ENCODE data around the gene RIMBP2.

The RIMBP2 gene

DNA sequence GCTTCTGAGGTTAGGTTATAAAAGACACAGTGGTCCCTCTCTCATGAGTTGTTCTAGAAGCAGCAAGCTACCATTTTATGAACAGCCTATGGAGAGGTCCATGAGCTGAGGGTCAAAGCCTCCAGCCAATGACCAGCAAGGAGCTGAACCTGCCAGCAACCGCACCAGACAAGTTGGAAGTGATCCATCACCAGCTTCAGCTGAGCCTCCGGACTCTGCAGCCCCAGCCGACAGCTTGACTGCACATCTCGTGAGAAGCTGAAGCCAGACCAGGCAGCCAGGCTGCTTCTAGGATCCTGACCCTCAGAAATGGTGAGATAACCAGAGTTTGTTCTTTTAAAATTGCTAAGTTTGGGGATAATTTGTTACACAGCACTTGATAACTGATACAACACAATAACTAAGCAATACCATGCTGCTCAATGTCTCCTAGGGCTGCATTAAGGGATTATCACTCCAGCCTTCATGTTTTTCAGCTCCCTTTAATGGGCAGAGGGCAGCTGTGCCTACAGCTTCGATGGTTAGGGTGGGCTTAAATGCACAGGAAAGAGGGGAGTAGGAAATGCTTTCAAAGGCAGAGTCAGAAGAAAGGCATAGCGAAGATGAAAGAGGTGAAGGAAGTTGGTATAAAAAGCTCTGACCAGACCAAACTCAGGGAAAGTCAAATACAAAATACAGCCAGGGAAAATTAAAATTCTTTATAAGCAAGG is 149.5 kb downstream of the RIMBP2 start:
- H2AFZ ChIP-seq (ENCODE audit: low read depth) = no peak overlapping the region
- TF ChIP-seq, protein P1, sequence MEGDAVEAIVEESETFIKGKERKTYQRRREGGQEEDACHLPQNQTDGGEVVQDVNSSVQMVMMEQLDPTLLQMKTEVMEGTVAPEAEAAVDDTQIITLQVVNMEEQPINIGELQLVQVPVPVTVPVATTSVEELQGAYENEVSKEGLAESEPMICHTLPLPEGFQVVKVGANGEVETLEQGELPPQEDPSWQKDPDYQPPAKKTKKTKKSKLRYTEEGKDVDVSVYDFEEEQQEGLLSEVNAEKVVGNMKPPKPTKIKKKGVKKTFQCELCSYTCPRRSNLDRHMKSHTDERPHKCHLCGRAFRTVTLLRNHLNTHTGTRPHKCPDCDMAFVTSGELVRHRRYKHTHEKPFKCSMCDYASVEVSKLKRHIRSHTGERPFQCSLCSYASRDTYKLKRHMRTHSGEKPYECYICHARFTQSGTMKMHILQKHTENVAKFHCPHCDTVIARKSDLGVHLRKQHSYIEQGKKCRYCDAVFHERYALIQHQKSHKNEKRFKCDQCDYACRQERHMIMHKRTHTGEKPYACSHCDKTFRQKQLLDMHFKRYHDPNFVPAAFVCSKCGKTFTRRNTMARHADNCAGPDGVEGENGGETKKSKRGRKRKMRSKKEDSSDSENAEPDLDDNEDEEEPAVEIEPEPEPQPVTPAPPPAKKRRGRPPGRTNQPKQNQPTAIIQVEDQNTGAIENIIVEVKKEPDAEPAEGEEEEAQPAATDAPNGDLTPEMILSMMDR (conservative IDR thresholded peaks at IDR 0.05; ENCODE audit: low read depth, low read length) = no peak
- H3K36me3 ChIP-seq (ENCODE audit: insufficient read depth) = no peaks in the 10 kb centered on the region
- H3K79me2 ChIP-seq (ENCODE audit: insufficient read depth, low read depth) = no peaks in the 10 kb centered on the region
- H3K4me1 ChIP-seq (ENCODE audit: low read depth, poor library complexity, severe bottlenecking) = no peaks in the 10 kb centered on the region
- H3K9ac ChIP-seq = no peak overlapping the region
- no peak overlapping the region for H3K27ac ChIP-seq
- H4K20me1 ChIP-seq (ENCODE audit: insufficient read depth) = no peaks in the 10 kb centered on the region
- no peak overlapping the region for H3K4me2 ChIP-seq
- H3K27me3 ChIP-seq (ENCODE audit: insufficient read depth, low read depth) = no peaks in the 10 kb centered on the region
- no peak overlapping the region for H3K4me3 ChIP-seq (IDR thresholded peaks at IDR 0.05; ENCODE audit: insufficient read depth, low read depth, low read length)

- H3K36me3 ChIP-seq (ENCODE audit: insufficient read depth) = no peaks in the 10 kb centered on the region
Measured at GRCh38 chr12:130565189-130565588, 150.9 kb downstream of the RIMBP2 start.

DNA sequence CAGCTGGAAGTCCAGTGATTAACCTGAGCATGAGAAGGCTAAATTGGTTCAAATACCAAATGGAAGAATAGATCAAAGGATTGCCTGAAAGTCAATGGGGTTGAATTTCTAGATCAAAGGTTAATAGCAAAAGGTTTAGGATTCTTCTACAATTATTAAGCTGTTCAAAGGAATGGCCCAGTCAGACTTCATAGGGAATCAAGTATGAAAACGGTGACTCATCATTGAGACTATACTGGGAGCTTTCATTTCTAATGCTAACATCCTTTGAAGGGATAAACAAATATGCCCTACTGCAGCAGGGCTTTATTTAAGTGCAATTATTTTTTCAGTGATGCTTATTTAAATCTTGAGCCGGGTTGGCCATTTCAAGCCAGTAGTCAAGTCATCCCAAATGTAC is 152.8 kb downstream of the RIMBP2 start:
- Histone ChIP-seq H3K79me2 (ENCODE audit: insufficient read depth, low read depth) (no peaks in the 10 kb centered on the region), H3K9ac (no peak overlapping the region), H3K4me3 (IDR thresholded peaks at IDR 0.05; ENCODE audit: insufficient read depth, low read depth, low read length) (no peak overlapping the region), H3K4me1 (ENCODE audit: low read depth, poor library complexity, severe bottlenecking) (no peaks in the 10 kb centered on the region), H4K20me1 (ENCODE audit: insufficient read depth) (no peaks in the 10 kb centered on the region), H3K27me3 (ENCODE audit: insufficient read depth, low read depth) (no peaks in the 10 kb centered on the region), H2AFZ (ENCODE audit: low read depth) (no peak overlapping the region), H3K36me3 (ENCODE audit: insufficient read depth) (no peaks in the 10 kb centered on the region), H3K4me2 (no peak overlapping the region), H3K27ac (no peak overlapping the region)
- TF ChIP-seq, protein P1 (conservative IDR thresholded peaks at IDR 0.05; ENCODE audit: low read depth, low read length) = no peak

More at GRCh38 chr12:130565189-130565588, 150.9 kb downstream of the RIMBP2 start:
- Histone ChIP-seq H3K4me1 (ENCODE audit: low read depth, poor library complexity, severe bottlenecking) (no peaks in the 10 kb centered on the region), H3K27ac (no peak overlapping the region), H4K20me1 (ENCODE audit: insufficient read depth) (no peaks in the 10 kb centered on the region), H3K79me2 (ENCODE audit: insufficient read depth, low read depth) (no peaks in the 10 kb centered on the region), H3K9ac (no peak overlapping the region), H3K27me3 (ENCODE audit: insufficient read depth, low read depth) (no peaks in the 10 kb centered on the region), H2AFZ (ENCODE audit: low read depth) (no peak overlapping the region), H3K4me2 (no peak overlapping the region), H3K4me3 (IDR thresholded peaks at IDR 0.05; ENCODE audit: insufficient read depth, low read depth, low read length) (no peak overlapping the region)
- TF ChIP-seq, protein P1 (conservative IDR thresholded peaks at IDR 0.05; ENCODE audit: low read depth, low read length) = no peak

GRCh38 chr12:130562716-130563115 is 153.4 kb downstream of the RIMBP2 start:
- Histone ChIP-seq H3K4me2 (no peak overlapping the region), H3K4me1 (ENCODE audit: low read depth, poor library complexity, severe bottlenecking) (no peaks in the 10 kb centered on the region), H3K27me3 (ENCODE audit: insufficient read depth, low read depth) (no peaks in the 10 kb centered on the region), H3K27ac (no peak overlapping the region), H3K9ac (no peak overlapping the region), H3K36me3 (ENCODE audit: insufficient read depth) (no peaks in the 10 kb centered on the region), H4K20me1 (ENCODE audit: insufficient read depth) (no peaks in the 10 kb centered on the region), H3K79me2 (ENCODE audit: insufficient read depth, low read depth) (no peaks in the 10 kb centered on the region), H3K4me3 (IDR thresholded peaks at IDR 0.05; ENCODE audit: insufficient read depth, low read depth, low read length) (no peak overlapping the region), H2AFZ (ENCODE audit: low read depth) (no peak overlapping the region)
- TF ChIP-seq, protein P1 (conservative IDR thresholded peaks at IDR 0.05; ENCODE audit: low read depth, low read length) = no peak
